H9 (cell line): ENCODE measurements around the gene DMXL2. TPM values are rescaled to one million over a fixed set of nuclear protein-coding genes. Genes with fewer than 3 reads are reported as not detected.

Experiments
- DNase-seq: peaks from one replicate; pipeline ENCODE4 v3.0.0-alpha.2; 2017
- H2AFZ ChIP-seq: one replicate; pipeline ENCODE4 v1.6.1; 2013; ENCODE audit warnings: mild to moderate bottlenecking, low read length, control low read depth, moderate library complexity
- H2AK5ac ChIP-seq: 2 replicates; pipeline ENCODE4 v1.6.1; 2013; ENCODE audit warnings: low read length, control low read depth, mixed read lengths; ENCODE audit not compliant: insufficient read length
- H2BK120ac ChIP-seq: one replicate; pipeline ENCODE4 v1.6.1; 2013; ENCODE audit warnings: low read depth, mild to moderate bottlenecking, low read length, control low read depth, inconsistent platforms; ENCODE audit not compliant: poor library complexity, severe bottlenecking
- H2BK12ac ChIP-seq: 2 replicates; pipeline ENCODE4 v1.6.1; 2013; ENCODE audit warnings: low read length, control low read depth, mixed read lengths, low read depth; ENCODE audit not compliant: insufficient read length
- H2BK15ac ChIP-seq: 2 replicates; pipeline ENCODE4 v1.6.1; 2013; ENCODE audit warnings: low read depth, low read length, control low read depth
- H2BK20ac ChIP-seq: one replicate; pipeline ENCODE4 v1.6.1; 2013; ENCODE audit warnings: low read depth, mild to moderate bottlenecking, low read length, control low read depth, inconsistent platforms; ENCODE audit not compliant: poor library complexity, severe bottlenecking
- H2BK5ac ChIP-seq: 2 replicates; pipeline ENCODE4 v1.6.1; 2013; ENCODE audit warnings: low read length, control low read depth, mixed read lengths; ENCODE audit not compliant: insufficient read length
- H3K14ac ChIP-seq: 2 replicates; pipeline ENCODE4 v1.6.1; 2013; ENCODE audit warnings: low read length, control low read depth; ENCODE audit not compliant: insufficient read depth
- H3K18ac ChIP-seq: 2 replicates; pipeline ENCODE4 v1.6.1; 2013; ENCODE audit warnings: low read depth, mild to moderate bottlenecking, mixed read lengths, low read length, control low read depth; ENCODE audit not compliant: insufficient read length
- H3K23ac ChIP-seq: 2 replicates; pipeline ENCODE4 v1.6.1; 2013; ENCODE audit warnings: low read length, control low read depth, mixed read lengths, low read depth; ENCODE audit not compliant: insufficient read length
- H3K23me2 ChIP-seq: 2 replicates; pipeline ENCODE4 v1.6.1; 2013; ENCODE audit warnings: low read depth, mild to moderate bottlenecking, mixed read lengths, low read length, control low read depth; ENCODE audit not compliant: insufficient read length, poor library complexity, severe bottlenecking
- H3K27ac ChIP-seq: 2 replicates; pipeline ENCODE4 v1.5.1; 2013; ENCODE audit warnings: low read length, control low read depth, mixed read lengths, low read depth; ENCODE audit not compliant: insufficient read length
- H3K27me3 ChIP-seq: 2 replicates; pipeline ENCODE4 v1.6.1; 2013; ENCODE audit warnings: low read length, control low read depth, inconsistent platforms; ENCODE audit not compliant: insufficient read depth
- H3K4ac ChIP-seq: 2 replicates; pipeline ENCODE4 v1.6.1; 2013; ENCODE audit warnings: low read depth, mild to moderate bottlenecking, control low read depth, inconsistent platforms, low read length, moderate library complexity
- H3K4me1 ChIP-seq: 2 replicates; pipeline ENCODE4 v1.6.1; 2013; ENCODE audit warnings: low read length, control low read depth, inconsistent platforms; ENCODE audit not compliant: insufficient read depth
- H3K4me2 ChIP-seq: 2 replicates; pipeline ENCODE4 v1.6.1; 2013; ENCODE audit warnings: low read length, control low read depth, mixed read lengths; ENCODE audit not compliant: insufficient read length, insufficient read depth
- H3K56ac ChIP-seq: 2 replicates; pipeline ENCODE4 v1.6.1; 2013; ENCODE audit warnings: low read depth, mild to moderate bottlenecking, mixed read lengths, low read length, control low read depth; ENCODE audit not compliant: insufficient read length
- H3K79me1 ChIP-seq: 2 replicates; pipeline ENCODE4 v1.6.1; 2013; ENCODE audit warnings: low read depth, mild to moderate bottlenecking, moderate library complexity, low read length, control low read depth, inconsistent platforms; ENCODE audit not compliant: insufficient read depth, poor library complexity, severe bottlenecking
- H3K79me2 ChIP-seq: 2 replicates; pipeline ENCODE4 v1.6.1; 2013; ENCODE audit warnings: low read length, control low read depth, inconsistent platforms; ENCODE audit not compliant: insufficient read depth
- H3K9ac ChIP-seq: 2 replicates; pipeline ENCODE4 v1.6.1; 2013; ENCODE audit warnings: low read length, control low read depth, mixed read lengths; ENCODE audit not compliant: insufficient read length; ENCODE audit errors: extremely low read depth
- H3K9me3 ChIP-seq: one replicate; pipeline ENCODE4 v1.6.1; 2013; ENCODE audit warnings: low read depth, low read length, inconsistent platforms; ENCODE audit not compliant: control insufficient read depth
- H3T11ph ChIP-seq: one replicate; pipeline ENCODE4 v1.6.1; 2013; ENCODE audit warnings: mild to moderate bottlenecking, low read length, control low read depth, inconsistent platforms
- H4K20me1 ChIP-seq: one replicate; pipeline ENCODE4 v1.6.1; 2013; ENCODE audit not compliant: control insufficient read depth, insufficient read length, insufficient read depth
- H4K5ac ChIP-seq: 2 replicates; pipeline ENCODE4 v1.6.1; 2013; ENCODE audit warnings: low read depth, mild to moderate bottlenecking, mixed read lengths, low read length, control low read depth; ENCODE audit not compliant: insufficient read length
- H4K8ac ChIP-seq: replicated peaks from 2 replicates; pipeline ENCODE4 v1.6.1; 2013; ENCODE audit warnings: low read length, control low read depth, mixed read lengths, low read depth; ENCODE audit not compliant: insufficient read length
- H4K91ac ChIP-seq: 2 replicates; pipeline ENCODE4 v1.6.1; 2013; ENCODE audit warnings: low read depth, mild to moderate bottlenecking, moderate library complexity, mixed read lengths, low read length, control low read depth; ENCODE audit not compliant: insufficient read length
- H3K27ac Mint-ChIP-seq, 3 experiments: 2 replicates in 2 of 3; 3 replicates in 1 of 3; pipeline ENCODE4 v1.8.0; 2020 to 2021; ENCODE audit warnings: mixed read lengths in 3 of 3, mild to moderate bottlenecking in 1 of 3, moderate library complexity in 1 of 3
- H3K27me3 Mint-ChIP-seq: 2 replicates; pipeline ENCODE4 v1.8.0; 2021; ENCODE audit warnings: low read depth, mild to moderate bottlenecking, moderate library complexity, mixed read lengths
- H3K36me3 Mint-ChIP-seq, 3 experiments: 2 replicates in 2 of 3; 3 replicates in 1 of 3; pipeline ENCODE4 v1.8.0; 2020 to 2021; ENCODE audit warnings: low read depth in 3 of 3, mixed read lengths in 3 of 3; ENCODE audit not compliant: insufficient read depth in 1 of 3
- H3K4me1 Mint-ChIP-seq, 2 experiments: 2 replicates each; pipeline ENCODE4 v1.8.0; 2020; ENCODE audit warnings: mixed read lengths in 2 of 2
- H3K4me3 Mint-ChIP-seq, 2 experiments: 2 replicates in 1 of 2; 3 replicates in 1 of 2; pipeline ENCODE4 v1.8.0; 2020 to 2021; ENCODE audit warnings: mild to moderate bottlenecking in 2 of 2, mixed read lengths in 2 of 2, moderate library complexity in 1 of 2
- H3K9me3 Mint-ChIP-seq, 2 experiments: 2 replicates in 1 of 2; 3 replicates in 1 of 2; pipeline ENCODE4 v1.8.0; 2020; ENCODE audit warnings: mild to moderate bottlenecking in 2 of 2, mixed read lengths in 2 of 2, moderate library complexity in 1 of 2
- CTCF ChIP-seq: fragments of 200-600 bp; sonication (generic); conservative IDR thresholded peaks from 3 replicates; pipeline ENCODE4 v1.8.0; 2021; ENCODE audit warnings: antibody characterized with exemption, mild to moderate bottlenecking
- WGBS: extraction: QIAGEN DNeasy Blood & Tissue Kit; methylation state at CpG from one replicate; pipeline ENCODE4 v1.1.7; 2013; ENCODE audit warnings: missing lambda C conversion rate, low lambda C conversion rate, mixed read lengths; ENCODE audit not compliant: insufficient read length; ENCODE audit errors: extremely low coverage; 5-methylcytosine and 5-hydroxymethylcytosine counted together
- total RNA-seq: library from RNA; stranded (reverse); gene quantifications from 2 replicates; pipeline ENCODE4 v1.2.1, GENCODE V29; 2021

DMXL2 gene
- total RNA-seq, 1 experiment from 2014 or later, result 13.9 TPM

GRCh38 chr15:51483520-51483919 is 139.1 kb downstream of the DMXL2 start:
- Mint-ChIP-seq H3K36me3 (peaks cover 12 to 17% (median 13%) of the 10 kb centered on the region in 3 experiments), H3K27ac (no peak overlapping the region; a peak in 1 of 7 replicates)
- DNase-seq, result no peak

More at GRCh38 chr15:51483520-51483919, 139.1 kb downstream of the DMXL2 start:
- Histone ChIP-seq H3K23ac (no peak overlapping the region), H3K9ac (no peak overlapping the region), H3T11ph (no peak overlapping the region), H2AFZ (no peak overlapping the region), H3K14ac (no peak overlapping the region), H3K27me3 (no peaks in the 10 kb centered on the region; the same call in 1 of the 2 replicates), H3K79me2 (no peaks in the 10 kb centered on the region), H3K4ac (no peak overlapping the region), H2BK15ac (no peak overlapping the region), H3K18ac (no peak overlapping the region), H2BK20ac (no peak overlapping the region), H3K4me1 (no peaks in the 10 kb centered on the region), H2AK5ac (no peak overlapping the region), H2BK5ac (no peak overlapping the region), H3K9me3 (no peaks in the 10 kb centered on the region), H4K8ac (no peak overlapping the region), H3K56ac (no peak overlapping the region), H4K20me1 (no peaks in the 10 kb centered on the region), H2BK12ac (no peak overlapping the region), H3K27ac (no peak overlapping the region), H4K91ac (no peak overlapping the region), H2BK120ac (no peak overlapping the region), H3K79me1 (no peaks in the 10 kb centered on the region), H4K5ac (no peak overlapping the region), H3K4me2 (no peak overlapping the region), H3K23me2 (no peaks in the 10 kb centered on the region)
- no peaks in the 10 kb centered on the region for H3K4me1 Mint-ChIP-seq
- no peaks in the 10 kb centered on the region for H3K27me3 Mint-ChIP-seq
- H3K4me3 Mint-ChIP-seq, result no peak overlapping the region
- WGBS, result no CpG with 5 or more reads among the region's 8 CpGs
- H3K9me3 Mint-ChIP-seq, result peaks cover 9 to 10% of the 10 kb centered on the region in 2 experiments
- TF ChIP-seq CTCF, result no peak
